Keratinocyte (primary cell): Measurements from ENCODE around the gene TTC21B. TPM values are rescaled to one million over a fixed set of nuclear protein-coding genes. Genes with fewer than 3 reads are reported as not detected.
A peak's percentile ranks its signal among the peaks of the same experiment; 100 is the strongest.

ENCODE experiments used
- DNase-seq: peaks from one replicate; pipeline ENCODE4 v3.0.0-alpha.2; 2011; ENCODE audit warnings: low read depth, missing footprints, low spot score
- FAIRE-seq: peaks from 2 replicates; lab custom pipeline; 2011; peaks lifted over from hg19 to GRCh38; lab: Jason Lieb, UNC
- H2AFZ ChIP-seq: 2 replicates; pipeline ENCODE4 v1.6.0; 2012; ENCODE audit warnings: low read length, control low read depth, inconsistent platforms; ENCODE audit not compliant: control insufficient read depth
- H3K27ac ChIP-seq: 2 replicates; pipeline ENCODE4 v1.5.1; 2011; ENCODE audit warnings: low read length; ENCODE audit not compliant: control insufficient read depth, insufficient read depth
- H3K27me3 ChIP-seq: 3 replicates; pipeline ENCODE4 v1.6.0; 2011; ENCODE audit warnings: low read length; ENCODE audit not compliant: control insufficient read depth, insufficient read depth; ENCODE audit errors: extremely low read depth
- H3K36me3 ChIP-seq, 2 experiments: 2 replicates in 1 of 2; 3 replicates in 1 of 2; pipeline ENCODE4 v1.5.1; 2011; ENCODE audit warnings: low read length in 2 of 2, mild to moderate bottlenecking in 1 of 2; ENCODE audit not compliant: control insufficient read depth in 2 of 2, insufficient read depth in 2 of 2; ENCODE audit errors: extremely low read depth in 1 of 2
- H3K4me1 ChIP-seq: 3 replicates; pipeline ENCODE4 v1.5.1; 2011; ENCODE audit warnings: low read length; ENCODE audit not compliant: control insufficient read depth, insufficient read depth; ENCODE audit errors: extremely low read depth
- H3K4me2 ChIP-seq: 3 replicates; pipeline ENCODE4 v1.6.0; 2011; ENCODE audit warnings: low read depth, low read length; ENCODE audit not compliant: control insufficient read depth, insufficient read depth; ENCODE audit errors: extremely low read depth
- H3K4me3 ChIP-seq, 3 experiments: fragments of 200-600 bp in 1 of 3; sonication (generic) in 1 of 3; 2 replicates in 2 of 3; 3 replicates in 1 of 3; pipeline ENCODE4 v1.5.1; 2011 to 2016; ENCODE audit warnings: low read length in 3 of 3, mild to moderate bottlenecking in 3 of 3, control low read depth in 2 of 3, inconsistent platforms in 1 of 3, low read depth in 1 of 3, mixed read lengths in 1 of 3, mixed run types in 1 of 3, moderate library complexity in 1 of 3; ENCODE audit not compliant: control insufficient read depth in 2 of 3, insufficient read depth in 2 of 3; ENCODE audit errors: extremely low read depth in 1 of 3
- H3K79me2 ChIP-seq: 2 replicates; pipeline ENCODE4 v1.6.0; 2012; ENCODE audit warnings: low read length; ENCODE audit not compliant: control insufficient read depth, insufficient read depth
- H3K9ac ChIP-seq: 3 replicates; pipeline ENCODE4 v1.6.0; 2011; ENCODE audit warnings: low read length; ENCODE audit not compliant: control insufficient read depth, insufficient read depth; ENCODE audit errors: extremely low read depth
- H3K9me1 ChIP-seq: 3 replicates; pipeline ENCODE4 v1.6.0; 2011; ENCODE audit warnings: low read length; ENCODE audit not compliant: control insufficient read depth, insufficient read depth; ENCODE audit errors: extremely low read depth
- H3K9me3 ChIP-seq: 2 replicates; pipeline ENCODE4 v1.5.1; 2012; ENCODE audit warnings: low read depth, low read length; ENCODE audit not compliant: control insufficient read depth
- H4K20me1 ChIP-seq: 3 replicates; pipeline ENCODE4 v1.6.0; 2011; ENCODE audit warnings: low read length; ENCODE audit not compliant: control insufficient read depth, insufficient read depth; ENCODE audit errors: extremely low read depth
- EZH2 ChIP-seq: IDR thresholded peaks from one replicate; pipeline ENCODE4 v1.6.1; 2012; ENCODE audit warnings: inconsistent platforms, mild to moderate bottlenecking, low read length, moderate library complexity
- dilution Hi-C: fragments of 300-500 bp; cut with MboI; formaldehyde crosslinking; loops from one replicate; pipeline ENCODE4 v1.7.0; 2020; ENCODE audit warnings: low sequenced_read_pairs; ENCODE audit not compliant: extremely low pct_ligation_motif_present
- polyA plus RNA-seq, 5 experiments: library from polyadenylated mRNA; depleted of rRNA in 3 of 5; stranded (reverse) in 3 of 5; stranded (forward) in 1 of 5; unstranded in 1 of 5; fragments of >200 nt; gene quantifications; 1 replicate in 1 of 5; 2 replicates in 3 of 5; 3 replicates in 1 of 5; pipeline versions ENCODE4 v1.2.1 to v1.2.3, GENCODE V29; 2011 to 2012; ENCODE audit warnings: missing spikeins in 2 of 5, low read depth in 1 of 5, low replicate concordance in 1 of 5
- TF ChIP-seq, protein P1 (sequence below), 3 experiments: IDR thresholded peaks in 1 of 3; conservative IDR thresholded peaks in 1 of 3; optimal IDR thresholded peaks in 1 of 3; 2 replicates in 2 of 3; 3 replicates in 1 of 3; pipeline versions ENCODE3 to v1.5.1; 2011; ENCODE audit warnings: low read length in 3 of 3, mild to moderate bottlenecking in 3 of 3, moderate library complexity in 2 of 3, control low read depth in 1 of 3, inconsistent platforms in 1 of 3; ENCODE audit not compliant: insufficient read depth in 2 of 3; ENCODE audit errors: extremely low read depth in 1 of 3

Gene TTC21B
- polyA plus RNA-seq, 1 donor (not counting 4 experiments of a cell fraction or from before 2014, with no cell fraction given) = 8.0 TPM

DNA sequence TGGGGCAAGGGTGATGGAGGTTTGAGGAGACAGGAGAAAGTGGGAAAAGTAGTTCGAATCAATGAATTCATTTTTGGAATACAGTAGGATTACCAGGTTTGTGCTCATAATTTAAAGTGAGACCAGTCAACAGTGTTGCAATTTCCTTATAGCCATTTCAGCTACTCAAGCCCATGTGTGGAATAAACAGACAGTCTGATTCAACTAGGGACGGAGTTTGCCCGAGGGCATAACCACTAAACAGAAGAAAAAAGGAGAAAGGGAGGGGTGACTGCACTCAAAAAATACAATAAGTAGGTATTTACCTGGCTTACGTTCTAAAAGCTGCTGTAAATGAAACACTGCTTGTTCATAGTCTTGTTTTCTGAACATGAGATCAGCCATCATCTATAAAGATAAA lies 55.2 kb downstream of the TTC21B start:
- no peak overlapping the region for H2AFZ ChIP-seq
- H3K79me2 ChIP-seq = no peaks in the 10 kb centered on the region
- no peaks in the 10 kb centered on the region for H4K20me1 ChIP-seq
- no peak overlapping the region for H3K4me3 ChIP-seq
- dilution Hi-C loops = no loop called here
- peaks cover 1 to 3% of the 10 kb centered on the region in 2 experiments for H3K36me3 ChIP-seq
- peak overlapping the region; percentile 44 for H3K4me2 ChIP-seq
- no peak overlapping the region for H3K9ac ChIP-seq
- no peaks in the 10 kb centered on the region for H3K9me1 ChIP-seq
- no peaks in the 10 kb centered on the region for H3K9me3 ChIP-seq
- no peaks in the 10 kb centered on the region for H3K27me3 ChIP-seq
- peaks cover 11% of the 10 kb centered on the region for H3K4me1 ChIP-seq
- peak; percentile 56 for FAIRE-seq
- peak; percentile 53 for DNase-seq
- no peak for TF ChIP-seq EZH2
- TF ChIP-seq, protein P1, sequence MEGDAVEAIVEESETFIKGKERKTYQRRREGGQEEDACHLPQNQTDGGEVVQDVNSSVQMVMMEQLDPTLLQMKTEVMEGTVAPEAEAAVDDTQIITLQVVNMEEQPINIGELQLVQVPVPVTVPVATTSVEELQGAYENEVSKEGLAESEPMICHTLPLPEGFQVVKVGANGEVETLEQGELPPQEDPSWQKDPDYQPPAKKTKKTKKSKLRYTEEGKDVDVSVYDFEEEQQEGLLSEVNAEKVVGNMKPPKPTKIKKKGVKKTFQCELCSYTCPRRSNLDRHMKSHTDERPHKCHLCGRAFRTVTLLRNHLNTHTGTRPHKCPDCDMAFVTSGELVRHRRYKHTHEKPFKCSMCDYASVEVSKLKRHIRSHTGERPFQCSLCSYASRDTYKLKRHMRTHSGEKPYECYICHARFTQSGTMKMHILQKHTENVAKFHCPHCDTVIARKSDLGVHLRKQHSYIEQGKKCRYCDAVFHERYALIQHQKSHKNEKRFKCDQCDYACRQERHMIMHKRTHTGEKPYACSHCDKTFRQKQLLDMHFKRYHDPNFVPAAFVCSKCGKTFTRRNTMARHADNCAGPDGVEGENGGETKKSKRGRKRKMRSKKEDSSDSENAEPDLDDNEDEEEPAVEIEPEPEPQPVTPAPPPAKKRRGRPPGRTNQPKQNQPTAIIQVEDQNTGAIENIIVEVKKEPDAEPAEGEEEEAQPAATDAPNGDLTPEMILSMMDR (optimal IDR thresholded peaks at IDR 0.05 in 1 of 3, IDR thresholded peaks at IDR 0.05 in 1 of 3, conservative IDR thresholded peaks at IDR 0.05 in 1 of 3; ENCODE audit: extremely low read depth in 1 of 3, insufficient read depth in 2 of 3, low read length in 3 of 3) = no peak
- H3K27ac ChIP-seq = peak overlapping the region; percentile 55

DNA sequence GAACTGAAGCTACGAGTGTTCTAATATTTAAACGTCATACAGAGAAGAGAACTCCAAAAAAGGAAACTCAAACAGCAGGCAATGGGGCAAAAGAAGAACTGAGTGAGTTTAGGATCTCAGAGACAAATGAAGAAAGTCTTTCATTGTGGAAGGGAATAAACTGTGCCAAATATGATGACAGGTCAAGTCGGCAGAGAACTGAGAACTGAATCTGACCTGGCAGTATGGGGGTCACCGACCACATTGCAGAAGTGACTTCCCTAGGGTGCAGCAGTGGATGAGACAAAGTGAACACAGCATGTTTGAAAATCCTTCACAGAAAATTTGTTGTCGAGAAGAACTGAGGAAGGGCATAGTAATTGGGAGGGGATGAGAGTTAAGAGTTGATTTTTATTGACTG lies 55.9 kb downstream of the TTC21B start:
- dilution Hi-C loops = no loop called here
- H3K9me3 ChIP-seq = no peaks in the 10 kb centered on the region
- H3K4me3 ChIP-seq = no peak overlapping the region
- FAIRE-seq = no peak
- H2AFZ ChIP-seq = no peak overlapping the region
- no peak overlapping the region for H3K4me2 ChIP-seq
- no peak overlapping the region for H3K27ac ChIP-seq
- peaks cover 11% of the 10 kb centered on the region for H3K4me1 ChIP-seq
- H3K9ac ChIP-seq = no peak overlapping the region
- peaks cover 1 to 3% of the 10 kb centered on the region in 2 experiments for H3K36me3 ChIP-seq
- H3K79me2 ChIP-seq = no peaks in the 10 kb centered on the region
- H3K9me1 ChIP-seq = no peaks in the 10 kb centered on the region
- TF ChIP-seq EZH2 = no peak
- no peaks in the 10 kb centered on the region for H4K20me1 ChIP-seq
- no peaks in the 10 kb centered on the region for H3K27me3 ChIP-seq
- no peak for DNase-seq

DNA sequence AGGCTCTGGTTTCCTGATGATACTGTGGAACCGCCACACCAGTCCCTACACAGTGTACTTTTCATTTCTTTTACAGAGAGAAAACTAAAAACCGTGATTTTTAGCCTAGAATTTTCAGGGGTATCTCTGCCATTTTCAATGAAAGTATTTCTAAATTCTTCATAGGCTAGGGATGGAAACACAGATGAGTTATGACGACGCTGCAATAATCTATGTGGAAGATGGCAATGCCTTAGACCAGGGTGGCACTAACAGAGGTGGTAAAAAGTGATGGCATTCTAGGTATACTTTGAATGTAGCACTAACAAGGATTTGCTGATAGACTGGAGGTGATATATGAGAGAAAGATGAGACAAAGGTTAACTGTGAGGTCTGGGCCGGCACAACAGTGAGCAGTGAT lies 56.5 kb downstream of the TTC21B start:
- TF ChIP-seq, protein P1 (optimal IDR thresholded peaks at IDR 0.05 in 1 of 3, IDR thresholded peaks at IDR 0.05 in 1 of 3, conservative IDR thresholded peaks at IDR 0.05 in 1 of 3; ENCODE audit: extremely low read depth in 1 of 3, insufficient read depth in 2 of 3, low read length in 3 of 3) = no peak
- no peak for TF ChIP-seq EZH2
- H3K9me3 ChIP-seq = no peaks in the 10 kb centered on the region
- H3K79me2 ChIP-seq = no peaks in the 10 kb centered on the region
- peaks cover 1 to 3% of the 10 kb centered on the region in 2 experiments for H3K36me3 ChIP-seq
- no peak for FAIRE-seq
- no peaks in the 10 kb centered on the region for H4K20me1 ChIP-seq
- H3K27me3 ChIP-seq = no peaks in the 10 kb centered on the region
- dilution Hi-C loops = no loop called here
- no peak for DNase-seq
- H3K9me1 ChIP-seq = no peaks in the 10 kb centered on the region
- no peak overlapping the region for H3K4me3 ChIP-seq
- H3K9ac ChIP-seq = no peak overlapping the region
- no peak overlapping the region for H2AFZ ChIP-seq
- H3K4me2 ChIP-seq = no peak overlapping the region
- peaks cover 11% of the 10 kb centered on the region for H3K4me1 ChIP-seq
- no peak overlapping the region for H3K27ac ChIP-seq
